GM23248 (cell line): Measurements from ENCODE around the gene SYT6. TPM values are rescaled to one million over a fixed set of nuclear protein-coding genes. Genes with fewer than 3 reads are reported as not detected.

Experiments used
- DNase-seq: peaks from one replicate; pipeline ENCODE4 v3.0.0-alpha.2; 2015
- H2AFZ ChIP-seq: fragments of 200-600 bp; sonication (generic); 2 replicates; pipeline ENCODE4 v1.6.1; 2016; ENCODE audit warnings: antibody characterized with exemption
- H3F3A ChIP-seq: fragments of 200-600 bp; sonication (generic); 2 replicates; pipeline ENCODE4 v1.6.1; 2016; ENCODE audit warnings: mild to moderate bottlenecking, antibody characterized with exemption, mixed run types; ENCODE audit not compliant: insufficient read depth
- H3K27ac ChIP-seq: fragments of 200-600 bp; sonication (generic); 2 replicates; pipeline ENCODE4 v1.5.1; 2016; ENCODE audit warnings: mild to moderate bottlenecking
- H3K27me3 ChIP-seq: fragments of 200-600 bp; sonication (generic); replicated peaks from 2 replicates; pipeline ENCODE4 v1.6.1; 2016; ENCODE audit warnings: mild to moderate bottlenecking; ENCODE audit not compliant: insufficient read depth
- H3K36me3 ChIP-seq: fragments of 200-600 bp; sonication (generic); 2 replicates; pipeline ENCODE4 v1.6.1; 2016; ENCODE audit warnings: low read depth, mild to moderate bottlenecking
- H3K4me1 ChIP-seq: fragments of 200-600 bp; sonication (generic); 2 replicates; pipeline ENCODE4 v1.6.1; 2016; ENCODE audit warnings: mild to moderate bottlenecking; ENCODE audit not compliant: insufficient read depth
- H3K4me2 ChIP-seq: fragments of 200-600 bp; sonication (generic); one replicate; pipeline ENCODE4 v1.6.1; 2016; ENCODE audit warnings: mild to moderate bottlenecking; ENCODE audit not compliant: unreplicated experiment
- H3K4me3 ChIP-seq: fragments of 200-600 bp; sonication (generic); 2 replicates; pipeline ENCODE4 v1.5.1; 2016; ENCODE audit warnings: mild to moderate bottlenecking
- H3K79me2 ChIP-seq: fragments of 200-600 bp; sonication (generic); 2 replicates; pipeline ENCODE4 v1.6.1; 2016; ENCODE audit warnings: mild to moderate bottlenecking; ENCODE audit not compliant: insufficient read depth
- H3K9ac ChIP-seq: fragments of 200-600 bp; sonication (generic); 2 replicates; pipeline ENCODE4 v1.6.1; 2016; ENCODE audit warnings: mild to moderate bottlenecking
- H3K9me2 ChIP-seq: fragments of 200-600 bp; sonication (generic); 2 replicates; pipeline ENCODE4 v1.6.1; 2016; ENCODE audit warnings: mixed run types, mild to moderate bottlenecking, moderate library complexity; ENCODE audit not compliant: insufficient read depth
- H3K9me3 ChIP-seq: fragments of 200-600 bp; sonication (generic); one replicate; pipeline ENCODE4 v1.6.1; 2017; ENCODE audit warnings: low read depth
- H4K20me1 ChIP-seq: fragments of 200-600 bp; sonication (generic); 2 replicates; pipeline ENCODE4 v1.6.0; 2016; ENCODE audit not compliant: insufficient read depth
- EZH2 ChIP-seq: fragments of 200-600 bp; sonication (generic); IDR thresholded peaks from 2 replicates; pipeline ENCODE4 v1.6.1; 2018; ENCODE audit warnings: antibody characterized with exemption, mild to moderate bottlenecking; ENCODE audit not compliant: insufficient read depth, poor library complexity, severe bottlenecking
- EZH2phosphoT487 ChIP-seq: fragments of 200-600 bp; sonication (generic); IDR thresholded peaks from 2 replicates; pipeline ENCODE4 v1.6.1; 2018; ENCODE audit warnings: antibody characterized with exemption, moderate library complexity, mild to moderate bottlenecking, low read depth; ENCODE audit not compliant: insufficient read depth
- WGBS, 2 experiments: methylation state at CpG; one replicate each; pipeline ENCODE4 v1.1.6; 2015 to 2017; ENCODE audit warnings: low lambda C conversion rate in 2 of 2, low coverage in 1 of 2; ENCODE audit errors: missing lambda C conversion rate in 2 of 2; 5-methylcytosine and 5-hydroxymethylcytosine counted together
- in situ Hi-C: fragments of 300-500 bp; cut with MboI; formaldehyde crosslinking; loops from 2 replicates; pipeline ENCODE4 v1.15.0; 2020
- polyA plus RNA-seq: library from polyadenylated mRNA; unstranded; fragments of >200 nt; fragmentation: Nextera tagmentation; extraction: Ambion mirVana; gene quantifications from 2 replicates; pipeline ENCODE4 v1.2.1, GENCODE V29; 2016
- total RNA-seq: library from RNA; depleted of rRNA; stranded (reverse); fragments of >200 nt; shearing (Covaris generic); gene quantifications from 2 replicates; pipeline ENCODE4 v1.2.3, GENCODE V29; 2014

The SYT6 gene
- total and polyA plus RNA-seq, 2 experiments from 2014 or later = not detected

DNA sequence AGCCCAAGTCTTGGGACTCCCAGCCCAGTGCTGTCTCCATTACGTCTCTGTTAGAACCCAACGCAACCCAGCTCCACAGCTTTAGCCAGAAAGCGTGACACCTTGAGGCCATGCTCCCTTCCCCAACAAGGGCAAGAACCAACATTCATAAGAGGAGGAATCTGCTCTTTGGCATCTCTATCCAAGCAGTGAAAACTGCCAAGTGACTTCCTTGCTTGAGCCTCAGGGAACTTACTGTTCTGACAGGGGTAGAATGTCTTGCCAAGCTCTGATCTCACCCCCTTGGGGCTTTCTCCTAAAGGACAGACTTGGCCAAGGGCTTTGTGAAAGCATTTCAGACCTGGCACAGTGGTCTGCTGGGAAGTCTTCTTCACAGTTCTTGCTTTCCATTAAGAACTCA, 56.6 kb downstream of the SYT6 start:
- no peaks in the 10 kb centered on the region for H3K9me2 ChIP-seq
- H3F3A ChIP-seq = peaks cover 5% of the 10 kb centered on the region
- no peaks in the 10 kb centered on the region for H3K79me2 ChIP-seq
- no peak for TF ChIP-seq EZH2phosphoT487
- no peak for TF ChIP-seq EZH2
- no peak overlapping the region for H3K4me2 ChIP-seq
- H3K9me3 ChIP-seq = no peaks in the 10 kb centered on the region
- peaks cover 13% of the 10 kb centered on the region for H3K4me1 ChIP-seq
- no peak overlapping the region for H3K4me3 ChIP-seq
- WGBS, 2 experiments = 61 to 87% methylated on average over 3 of the region's 3 CpGs
- H3K27ac ChIP-seq = no peak overlapping the region
- H3K27me3 ChIP-seq = peaks cover 60% of the 10 kb centered on the region
- H3K9ac ChIP-seq = no peak overlapping the region
- in situ Hi-C loops = no loop called here
- H4K20me1 ChIP-seq = no peaks in the 10 kb centered on the region
- no peaks in the 10 kb centered on the region for H3K36me3 ChIP-seq
- DNase-seq = no peak
- no peak overlapping the region for H2AFZ ChIP-seq

DNA sequence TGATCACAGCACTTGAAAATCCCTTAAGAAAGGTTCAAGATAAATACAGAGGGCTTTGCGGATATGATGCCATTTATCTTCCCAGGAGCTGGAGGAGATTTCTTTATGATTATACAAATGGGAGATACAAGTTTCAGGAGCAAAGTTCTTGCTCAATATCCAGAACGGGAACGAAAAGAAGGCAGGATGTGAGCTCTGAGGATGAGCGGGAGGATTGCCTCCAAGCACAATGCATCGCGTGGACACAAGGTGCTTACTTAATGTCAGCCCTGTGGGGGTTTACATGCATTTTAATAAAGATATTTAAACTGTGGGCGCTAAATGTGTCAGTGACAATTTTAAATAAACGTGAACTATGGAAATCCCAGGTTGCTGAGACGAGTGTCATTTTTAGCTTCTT, 59.0 kb downstream of the SYT6 start:
- in situ Hi-C loops = no loop called here
- TF ChIP-seq EZH2phosphoT487 (no peak), EZH2 (no peak)

DNA sequence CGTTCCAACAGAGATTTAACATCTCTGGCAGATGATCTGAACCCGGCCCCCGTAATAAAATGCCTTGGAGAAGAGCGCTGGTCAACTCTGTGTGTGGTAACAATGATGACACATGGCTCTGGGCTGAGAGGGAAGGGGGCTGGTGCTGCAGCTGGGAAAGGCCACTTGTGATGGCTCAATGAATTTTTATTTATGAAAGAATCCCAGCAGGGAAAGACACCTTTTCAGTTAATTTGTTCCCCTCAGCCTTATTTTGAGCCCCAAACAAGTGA, 59.4 kb downstream of the SYT6 start:
- no peaks in the 10 kb centered on the region for H4K20me1 ChIP-seq
- in situ Hi-C loops = no loop called here
- no peak overlapping the region for H3K4me3 ChIP-seq
- no peaks in the 10 kb centered on the region for H3K9me3 ChIP-seq
- no peak overlapping the region for H3K27ac ChIP-seq
- TF ChIP-seq EZH2 (no peak), EZH2phosphoT487 (no peak)
- no peak overlapping the region for H3K4me2 ChIP-seq
- peaks cover 5% of the 10 kb centered on the region for H3F3A ChIP-seq
- H3K36me3 ChIP-seq = no peaks in the 10 kb centered on the region
- H3K9ac ChIP-seq = peak overlapping the region; percentile 25
- H2AFZ ChIP-seq = no peak overlapping the region
- peaks cover 57% of the 10 kb centered on the region for H3K27me3 ChIP-seq
- H3K9me2 ChIP-seq = no peaks in the 10 kb centered on the region
- H3K4me1 ChIP-seq = peaks cover 13% of the 10 kb centered on the region
- H3K79me2 ChIP-seq = no peaks in the 10 kb centered on the region
- 20 to 31% methylated on average over 4 of the region's 4 CpGs for WGBS, 2 experiments
- DNase-seq = peak; percentile 76

More for the DNA sequence above, 59.0 kb downstream of the SYT6 start:
- H4K20me1 ChIP-seq = no peaks in the 10 kb centered on the region
- no peak overlapping the region for H3K4me2 ChIP-seq
- WGBS, 2 experiments = 91 to 92% methylated on average over 9 of the region's 9 CpGs
- no peak overlapping the region for H3K4me3 ChIP-seq
- no peak overlapping the region for H2AFZ ChIP-seq
- H3F3A ChIP-seq = peaks cover 5% of the 10 kb centered on the region
- H3K4me1 ChIP-seq = peaks cover 13% of the 10 kb centered on the region
- H3K27ac ChIP-seq = no peak overlapping the region
- H3K36me3 ChIP-seq = no peaks in the 10 kb centered on the region
- H3K9me3 ChIP-seq = no peaks in the 10 kb centered on the region
- H3K9me2 ChIP-seq = no peaks in the 10 kb centered on the region
- H3K79me2 ChIP-seq = no peaks in the 10 kb centered on the region
- no peak overlapping the region for H3K9ac ChIP-seq
- H3K27me3 ChIP-seq = peaks cover 56% of the 10 kb centered on the region
- no peak for DNase-seq

DNA sequence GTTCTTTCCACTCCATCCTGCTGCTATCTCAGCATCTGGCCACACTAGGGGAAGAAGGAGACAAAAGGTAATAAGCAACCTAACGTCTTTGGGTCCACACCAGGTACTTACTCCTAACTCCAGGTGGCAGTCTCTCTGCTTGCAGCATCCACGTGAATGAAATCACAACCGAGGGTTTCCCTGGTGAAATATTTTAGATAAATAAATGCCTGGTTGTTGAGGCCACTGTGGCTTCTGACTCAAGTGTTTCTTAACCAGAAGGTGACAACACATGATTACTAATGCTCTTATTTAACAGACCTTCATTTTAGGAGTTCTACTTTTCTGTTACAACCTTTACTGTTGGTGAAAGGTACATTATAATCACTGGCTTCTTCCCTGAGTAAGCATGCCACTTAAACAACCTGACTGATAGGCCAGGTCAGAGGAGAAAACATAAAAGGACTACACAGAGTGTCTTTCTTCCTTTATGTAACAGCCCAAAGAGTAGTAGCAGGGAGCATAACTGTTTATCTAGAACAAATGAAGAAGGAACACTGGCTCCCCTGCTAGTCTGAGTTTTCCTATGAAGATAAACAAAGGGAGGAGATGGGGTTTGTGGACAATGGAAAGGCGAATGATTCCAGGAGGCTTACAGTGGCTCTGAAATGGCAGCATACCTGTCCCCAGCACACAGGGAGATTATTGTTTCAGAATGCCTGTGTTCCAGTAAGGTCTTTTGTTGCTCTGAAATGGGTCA, 59.9 kb downstream of the SYT6 start:
- H4K20me1 ChIP-seq = no peaks in the 10 kb centered on the region
- H3K27ac ChIP-seq = peak overlapping the region; percentile 40
- H3K4me1 ChIP-seq = peaks cover 13% of the 10 kb centered on the region
- H3K79me2 ChIP-seq = no peaks in the 10 kb centered on the region
- H3K27me3 ChIP-seq = peaks cover 57% of the 10 kb centered on the region
- DNase-seq = peak; percentile 87
- peak overlapping the region; percentile 12 for H3K4me2 ChIP-seq
- no peak overlapping the region for H3K4me3 ChIP-seq
- 38% methylated on average over 4 of the region's 4 CpGs for WGBS, 2 experiments
- in situ Hi-C loops = no loop called here
- no peaks in the 10 kb centered on the region for H3K9me3 ChIP-seq
- H3K9me2 ChIP-seq = no peaks in the 10 kb centered on the region
- H3K36me3 ChIP-seq = no peaks in the 10 kb centered on the region
- peaks cover 5% of the 10 kb centered on the region for H3F3A ChIP-seq
- peak overlapping the region; percentile 25 for H3K9ac ChIP-seq
- H2AFZ ChIP-seq = no peak overlapping the region
- TF ChIP-seq EZH2phosphoT487 (no peak), EZH2 (no peak)
